Kidney tubule cell (primary cell): ENCODE data around the gene RHOT2.
"Not testable (repeated sequence)": the region's sequence is repeated elsewhere in the genome, so short reads cannot be mapped to it uniquely, and the experiment has no call there.

Source experiments
- DNase-seq: peaks from one replicate; pipeline ENCODE4 v3.0.0-alpha.2; 2018; ENCODE audit warnings: low spot score

Gene RHOT2

DNA sequence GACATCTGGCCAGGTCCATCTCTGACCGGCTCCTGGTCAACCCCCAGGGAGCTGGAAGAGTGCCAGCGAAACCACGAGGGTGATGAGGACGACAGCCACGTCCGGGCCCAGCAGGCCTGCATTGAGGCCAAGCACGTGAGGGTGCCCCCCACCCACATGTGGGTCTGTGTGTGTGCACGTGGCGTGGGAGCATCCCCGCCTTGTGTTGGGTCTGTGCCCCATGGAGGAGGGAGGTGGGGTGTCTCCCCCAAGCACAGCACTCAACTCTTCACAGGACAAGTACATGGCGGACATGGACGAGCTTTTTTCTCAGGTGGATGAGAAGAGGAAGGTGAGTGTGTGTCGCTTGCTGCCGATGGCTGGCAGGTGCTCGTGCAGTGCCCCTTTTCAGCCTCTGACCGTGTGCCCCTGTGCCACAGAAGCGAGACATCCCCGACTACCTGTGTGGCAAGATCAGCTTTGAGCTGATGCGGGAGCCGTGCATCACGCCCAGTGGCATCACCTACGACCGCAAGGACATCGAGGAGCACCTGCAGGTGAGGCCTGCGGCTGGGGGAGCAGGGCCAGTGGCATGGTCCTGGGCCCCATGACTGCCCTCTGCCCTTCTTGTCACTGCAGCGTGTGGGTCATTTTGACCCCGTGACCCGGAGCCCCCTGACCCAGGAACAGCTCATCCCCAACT is 14.0 kb downstream of the RHOT2 start:
- peak; percentile 44 for DNase-seq

GRCh38 chr16:682493-683395 is 14.8 kb downstream of the RHOT2 start:
- no peak for DNase-seq

DNA sequence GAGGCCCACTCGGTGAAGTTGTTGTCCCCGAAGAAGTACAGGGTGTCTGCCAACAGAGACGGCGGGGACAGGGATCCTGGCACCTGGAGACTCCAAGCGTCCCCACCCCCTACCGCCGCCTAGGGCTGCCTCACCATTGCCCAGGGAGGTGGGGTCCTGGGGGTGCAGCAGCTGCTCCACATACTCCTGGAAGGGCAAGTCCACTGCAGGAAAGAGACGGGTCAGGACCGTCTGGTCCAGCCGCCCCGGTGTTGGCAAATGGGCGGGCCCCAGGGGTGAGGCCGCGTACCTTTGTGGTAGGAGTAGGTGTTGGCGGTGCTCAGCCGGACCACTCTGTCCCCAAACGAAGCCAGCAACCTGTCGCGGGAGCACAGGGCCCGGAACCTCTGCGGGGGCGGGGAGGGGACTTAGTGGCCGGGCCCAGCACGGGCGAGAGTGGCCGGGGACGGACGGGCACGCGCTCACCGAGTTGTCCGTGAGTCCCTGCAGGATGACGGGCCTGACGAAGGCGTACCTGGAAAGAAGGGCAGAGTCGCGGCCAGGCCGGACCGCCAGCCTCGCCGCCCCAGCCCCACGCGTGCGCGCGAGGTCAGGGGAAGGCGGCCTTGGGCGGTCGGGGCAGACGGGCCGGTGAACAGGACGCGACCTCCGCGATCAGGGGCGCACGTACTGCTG is 15.6 kb downstream of the RHOT2 start:
- peak; percentile 46 for DNase-seq

GRCh38 chr16:684071-684794 is 16.3 kb downstream of the RHOT2 start, which contains the start of gene JMJD8:
JMJD8 (minus strand) TSS chr16:684334; CDS start chr16:684319, 15 bp downstream.
- DNase-seq, result peak; percentile 96

- no peak for DNase-seq
These were observed 17.2 kb downstream of the RHOT2 start for GRCh38 chr16:684961-685696.

DNA sequence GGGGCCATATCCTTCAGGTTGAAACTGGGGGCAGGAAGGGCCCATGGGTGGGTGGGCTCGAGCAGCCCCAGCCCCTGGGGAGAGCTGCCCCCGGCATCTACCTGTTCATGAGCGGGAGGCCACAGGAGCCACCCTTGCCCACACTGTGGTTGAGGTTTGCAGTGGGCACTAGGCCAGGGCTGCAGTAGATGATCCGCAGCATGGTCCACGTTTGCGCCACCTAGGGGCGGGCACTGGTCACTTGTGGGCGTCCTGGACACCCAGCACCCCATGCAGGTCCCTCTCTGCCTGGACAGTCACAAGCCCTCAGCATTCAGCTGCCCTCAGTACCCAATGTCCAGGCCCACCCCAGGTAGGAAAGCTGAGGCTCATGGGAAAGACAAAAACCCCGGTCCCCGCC is 18.0 kb downstream of the RHOT2 start:
- peak; percentile 62 for DNase-seq

GRCh38 chr16:686459-687260 is 18.7 kb downstream of the RHOT2 start:
- no peak for DNase-seq

DNA sequence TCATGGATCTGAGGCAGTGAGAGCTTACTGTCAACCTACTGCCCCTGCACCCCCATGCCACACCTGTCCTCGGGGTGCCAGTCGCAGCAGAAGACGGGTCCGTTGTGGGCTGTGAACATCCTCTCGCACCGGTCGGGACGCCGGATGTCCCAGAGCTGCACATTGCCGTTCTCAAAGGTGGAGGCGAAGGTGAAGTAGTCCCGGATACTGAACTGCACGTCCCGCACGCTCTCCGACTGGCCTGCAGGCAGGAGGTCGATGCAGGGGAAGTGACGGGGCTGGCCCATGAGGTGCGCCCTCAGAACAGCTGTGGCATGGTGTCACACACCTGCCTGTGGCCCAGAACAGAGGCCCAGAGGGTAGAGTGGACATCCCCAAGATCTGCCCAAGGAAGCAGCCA is 19.6 kb downstream of the RHOT2 start:
- no peak for DNase-seq

DNA sequence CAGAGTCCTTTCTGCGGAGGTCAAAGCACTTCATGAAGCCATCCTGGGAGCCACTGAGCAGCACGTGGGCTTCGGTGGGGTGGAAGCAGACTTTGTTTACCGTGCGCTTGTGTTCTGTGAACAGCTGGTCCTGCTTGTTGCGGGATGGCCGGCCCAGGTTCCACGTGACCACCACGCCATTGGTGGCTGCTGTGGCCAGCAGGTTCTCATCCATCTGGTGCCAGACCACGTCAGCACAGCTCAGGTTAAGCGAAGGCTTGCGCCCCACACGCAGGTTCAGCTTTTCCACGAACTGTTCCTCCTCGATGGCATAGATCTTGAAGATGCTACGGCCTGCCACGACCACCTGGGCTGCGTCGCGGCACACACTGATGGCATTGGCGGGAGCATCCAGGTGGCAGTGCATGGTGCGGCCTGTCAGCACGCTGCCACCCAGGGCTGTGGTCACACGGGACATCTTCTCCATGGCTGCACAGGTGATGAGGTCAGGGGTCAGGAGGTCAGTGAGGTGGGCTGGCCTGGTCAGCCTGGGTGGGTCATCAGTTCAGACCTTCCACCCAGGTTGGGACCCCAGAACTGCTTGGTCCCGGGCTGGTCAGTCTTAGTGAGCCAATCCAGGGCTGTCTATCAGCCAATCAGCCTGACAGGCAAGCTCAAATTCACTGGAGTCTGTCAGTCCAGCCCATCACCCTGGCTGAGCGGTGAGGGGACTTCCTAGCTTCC is 21.4 kb downstream of the RHOT2 start:
- DNase-seq, result no peak

DNA sequence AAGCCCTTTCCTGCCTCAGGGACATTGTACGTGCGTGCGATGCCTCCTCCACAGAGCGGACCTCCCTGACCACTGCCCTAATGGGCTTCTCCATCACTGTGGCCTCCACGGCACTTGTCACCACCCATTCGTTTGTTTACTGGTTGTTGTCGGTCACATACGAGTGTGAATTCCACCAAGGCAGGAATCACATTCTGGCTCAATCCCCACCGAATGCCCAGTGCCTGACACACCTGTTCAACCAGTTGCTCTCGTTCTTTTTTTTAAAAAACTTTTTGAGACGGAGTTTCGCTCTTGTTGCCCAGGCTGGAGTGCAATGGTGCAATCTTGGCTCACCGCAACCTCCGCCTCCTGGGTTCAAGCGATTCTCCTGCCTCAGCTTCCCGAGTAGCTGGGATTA is 23.3 kb downstream of the RHOT2 start:
- DNase-seq, result not testable (repeated sequence)

GRCh38 chr16:692356-693108 is 24.6 kb downstream of the RHOT2 start:
- DNase-seq, result no peak

GRCh38 chr16:693364-693763 is 25.4 kb downstream of the RHOT2 start:
- DNase-seq, result no peak

DNA sequence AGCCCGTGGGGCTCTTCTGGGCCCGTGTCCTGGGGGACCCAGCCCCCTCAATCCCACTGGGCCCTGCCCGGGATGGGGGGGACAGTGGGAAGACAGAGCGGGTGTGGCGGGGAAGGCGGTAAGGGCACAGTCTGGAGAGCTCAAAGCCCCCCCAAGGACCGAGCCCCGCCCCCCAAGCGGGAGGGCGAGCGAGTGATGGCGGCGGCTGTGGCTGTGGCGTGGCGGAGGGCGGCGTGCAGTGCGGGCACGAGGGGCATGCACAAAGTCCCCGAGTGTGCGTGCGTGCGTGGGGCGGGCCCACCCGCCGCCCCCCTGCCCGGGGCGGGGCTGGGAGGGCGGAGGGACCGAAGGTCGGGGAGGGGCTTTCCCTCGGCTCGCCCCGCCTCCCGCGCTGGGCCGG is 25.8 kb downstream of the RHOT2 start:
- no peak for DNase-seq

DNA sequence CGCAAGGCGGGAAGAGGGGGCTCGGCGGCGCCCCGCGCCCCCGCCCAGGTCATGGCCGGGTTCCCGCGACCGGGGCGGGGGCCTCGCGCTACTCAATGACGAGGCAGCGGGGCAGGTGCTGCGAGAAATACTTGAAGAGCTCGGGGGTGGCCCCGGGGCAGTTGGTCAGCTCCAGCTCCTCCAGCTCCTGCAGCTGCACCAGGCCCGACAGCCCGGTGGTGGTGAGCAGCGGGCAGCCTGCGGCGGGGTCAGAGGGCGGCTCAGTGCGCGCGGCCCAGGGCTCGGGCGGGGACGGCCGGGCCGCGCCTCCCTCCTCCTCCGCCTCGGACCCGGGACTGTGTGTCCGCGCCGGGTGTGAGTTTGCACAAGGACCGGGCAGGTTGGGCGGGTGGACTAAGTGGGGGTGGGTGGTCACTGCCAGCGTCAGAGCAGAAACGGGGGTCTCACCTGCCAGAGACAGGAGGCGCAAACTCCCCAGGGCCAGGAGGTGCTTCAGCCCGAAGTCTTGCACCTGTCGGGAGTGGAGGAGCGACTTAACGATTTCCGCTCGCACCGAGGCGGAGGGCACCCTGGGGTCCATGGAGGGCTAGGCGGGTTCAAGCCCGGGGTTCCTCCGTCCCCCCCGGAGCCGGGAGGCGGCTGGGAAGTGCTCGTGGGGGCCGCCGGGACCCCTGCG is 26.4 kb downstream of the RHOT2 start:
- DNase-seq, result no peak

- DNase-seq, result no peak
These were observed 27.0 kb downstream of the RHOT2 start for GRCh38 chr16:694863-695354.

DNA sequence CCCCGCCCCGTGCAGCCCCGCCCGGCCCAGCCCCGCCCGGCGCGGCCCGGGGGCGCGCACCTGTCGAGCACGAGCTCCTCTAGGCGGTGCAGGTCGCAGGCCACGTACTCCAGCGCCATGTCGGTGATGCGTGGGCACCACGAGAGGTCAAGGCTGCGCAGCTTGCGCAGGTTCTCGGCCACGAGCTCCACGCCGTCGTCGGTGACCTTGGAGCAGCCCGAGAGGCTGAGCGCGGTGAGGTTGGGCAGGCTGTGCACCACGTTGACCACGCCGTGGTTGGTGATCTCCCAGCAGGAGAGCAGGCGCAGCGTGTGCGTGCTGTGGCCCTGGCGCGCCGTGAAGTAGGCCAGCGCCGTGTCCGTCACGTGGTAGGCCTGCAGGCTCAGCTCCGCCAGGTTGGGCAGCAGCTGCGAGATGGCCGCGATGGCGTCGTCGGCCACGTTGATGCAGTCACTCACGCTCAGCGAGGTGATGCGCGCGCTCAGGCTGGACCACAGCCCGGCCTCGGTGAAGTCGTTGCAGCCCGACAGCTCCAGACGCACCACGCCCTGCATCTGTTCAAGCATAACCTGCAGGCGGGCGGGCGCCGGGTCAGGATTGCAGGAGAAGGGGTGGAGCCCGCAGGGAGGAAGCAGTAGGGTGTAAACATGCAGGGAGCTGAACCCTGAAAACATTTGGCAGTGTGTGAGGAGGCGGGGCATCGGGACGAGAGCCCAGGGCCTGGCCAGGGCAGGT is 27.6 kb downstream of the RHOT2 start:
- DNase-seq, result peak; percentile 88

DNA sequence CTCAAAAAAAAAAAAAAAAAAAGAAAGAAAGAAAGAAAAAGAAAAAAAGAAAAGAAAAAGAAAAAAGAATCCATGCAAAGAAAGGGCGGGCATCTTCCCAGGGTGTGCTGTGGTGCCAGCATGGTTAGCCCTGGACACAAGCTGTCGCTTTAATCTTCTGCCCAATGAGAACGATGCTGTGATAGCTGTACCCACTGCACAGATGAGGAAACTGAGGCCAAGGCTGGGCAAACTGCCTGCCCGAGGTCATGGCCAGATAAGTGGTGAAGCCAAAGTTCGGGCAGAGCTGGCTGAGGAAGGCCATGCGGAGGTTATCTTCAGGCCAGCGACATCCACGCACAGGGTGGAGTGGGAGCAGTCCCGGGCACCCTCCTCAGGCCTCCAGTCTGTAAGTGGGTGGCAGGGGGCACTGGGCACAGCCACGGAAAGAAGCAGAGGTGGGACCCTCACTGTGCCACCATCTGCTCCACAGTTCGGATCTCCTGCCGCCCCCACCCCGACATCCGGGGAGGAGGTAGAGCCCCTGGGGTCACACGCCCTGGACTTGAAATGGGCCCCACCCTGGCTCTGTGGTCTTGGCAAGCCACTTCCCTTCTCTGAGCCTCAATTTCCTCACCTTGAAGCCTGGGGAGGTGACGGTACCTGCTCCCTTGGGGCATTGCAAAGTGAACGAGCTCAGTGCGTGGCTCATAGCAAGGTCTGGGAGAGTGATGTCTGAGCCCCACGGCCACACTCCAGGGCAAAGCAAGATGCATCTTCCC is 31.2 kb downstream of the RHOT2 start:
- no peak for DNase-seq
